GDM1 (cell line): ENCODE data around the gene DLGAP4.

Experiments used
- DNase-seq: peaks from one replicate; lab custom pipeline; 2025; lab: John Stamatoyannopoulos, UW

DLGAP4 gene

GRCh38 chr20:36447101-36447500, 141.0 kb downstream of the DLGAP4 start:
- no peak for DNase-seq

GRCh38 chr20:36449663-36450062, 143.5 kb downstream of the DLGAP4 start:
- DNase-seq, result no peak

GRCh38 chr20:36454332-36454697, 148.2 kb downstream of the DLGAP4 start:
- DNase-seq, result no peak

GRCh38 chr20:36454698-36455427, 148.7 kb downstream of the DLGAP4 start:
- no peak for DNase-seq

DNA sequence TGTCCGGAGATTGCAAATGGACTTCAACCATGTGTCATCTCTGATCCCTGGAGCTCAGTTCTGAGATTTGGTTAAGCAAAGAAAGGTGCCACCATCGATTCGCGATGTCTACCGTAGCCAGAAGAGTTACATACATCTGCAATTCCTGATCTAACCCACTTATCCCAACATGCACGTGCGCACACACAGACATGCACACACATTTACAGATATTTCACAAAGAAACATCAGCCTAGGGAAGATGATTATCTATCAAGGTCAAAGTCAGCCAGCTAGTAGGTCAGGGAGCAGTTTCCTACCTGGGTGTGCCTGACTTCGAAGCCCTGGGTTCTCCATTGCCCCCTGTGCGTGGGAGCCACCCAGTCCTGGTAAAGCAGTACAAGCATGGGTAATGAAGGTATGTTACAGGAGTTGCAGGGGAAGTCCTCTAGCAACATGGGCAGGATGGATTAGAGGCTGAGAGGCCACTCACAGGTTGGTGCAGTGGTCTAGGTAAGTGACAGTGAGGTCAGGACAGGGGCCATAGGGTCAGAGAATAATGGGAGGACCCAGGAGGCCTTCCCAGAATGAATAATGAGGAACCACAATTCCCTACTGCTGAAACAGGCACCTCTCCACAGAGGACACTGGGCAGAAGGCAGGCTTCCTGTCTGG, 150.0 kb downstream of the DLGAP4 start:
- no peak for DNase-seq

- DNase-seq, result peak; percentile 87
Observed at GRCh38 chr20:36460648-36461599, 154.8 kb downstream of the DLGAP4 start.

- DNase-seq, result no peak
Observed at GRCh38 chr20:36461600-36462439, 155.7 kb downstream of the DLGAP4 start.

DNA sequence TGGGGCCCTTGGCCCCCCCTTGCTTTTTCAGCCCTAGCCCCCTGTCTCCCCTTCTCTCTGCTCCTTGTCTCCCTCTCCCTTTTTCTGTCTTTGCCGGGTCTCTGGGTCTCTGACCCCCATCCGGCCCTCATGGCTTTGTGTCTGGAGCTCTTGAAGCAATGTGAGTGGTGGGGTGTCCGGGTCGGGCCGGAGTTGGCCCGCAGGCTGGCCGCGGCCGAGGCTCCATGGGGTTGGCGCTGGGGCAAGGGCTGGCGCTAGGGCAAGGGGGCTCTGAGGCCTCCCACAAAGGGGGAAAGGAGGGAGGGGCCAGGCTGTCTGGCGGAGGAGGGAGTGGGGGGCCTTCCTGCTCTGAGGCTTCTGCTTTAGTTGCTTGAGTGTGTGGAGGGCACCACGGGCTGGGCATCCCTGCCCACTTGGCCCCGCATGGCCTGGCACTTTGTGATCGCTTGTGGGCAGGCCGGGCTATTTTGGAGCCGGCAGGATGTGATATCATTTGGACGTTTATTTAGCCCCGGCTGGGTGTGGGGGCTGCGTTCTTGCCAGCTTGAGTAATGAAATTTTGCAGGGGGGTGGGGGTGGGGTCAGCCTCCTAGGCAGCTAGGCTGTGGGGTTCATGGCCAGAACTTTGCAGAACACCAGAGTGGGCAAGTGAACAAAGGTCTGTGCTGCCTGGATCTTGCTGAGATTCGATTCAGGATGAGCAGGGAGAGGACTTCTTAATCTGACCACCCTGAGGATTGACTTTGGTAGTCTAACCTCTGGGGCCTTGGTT, 156.5 kb downstream of the DLGAP4 start:
- DNase-seq, result peak; percentile 13

DNA sequence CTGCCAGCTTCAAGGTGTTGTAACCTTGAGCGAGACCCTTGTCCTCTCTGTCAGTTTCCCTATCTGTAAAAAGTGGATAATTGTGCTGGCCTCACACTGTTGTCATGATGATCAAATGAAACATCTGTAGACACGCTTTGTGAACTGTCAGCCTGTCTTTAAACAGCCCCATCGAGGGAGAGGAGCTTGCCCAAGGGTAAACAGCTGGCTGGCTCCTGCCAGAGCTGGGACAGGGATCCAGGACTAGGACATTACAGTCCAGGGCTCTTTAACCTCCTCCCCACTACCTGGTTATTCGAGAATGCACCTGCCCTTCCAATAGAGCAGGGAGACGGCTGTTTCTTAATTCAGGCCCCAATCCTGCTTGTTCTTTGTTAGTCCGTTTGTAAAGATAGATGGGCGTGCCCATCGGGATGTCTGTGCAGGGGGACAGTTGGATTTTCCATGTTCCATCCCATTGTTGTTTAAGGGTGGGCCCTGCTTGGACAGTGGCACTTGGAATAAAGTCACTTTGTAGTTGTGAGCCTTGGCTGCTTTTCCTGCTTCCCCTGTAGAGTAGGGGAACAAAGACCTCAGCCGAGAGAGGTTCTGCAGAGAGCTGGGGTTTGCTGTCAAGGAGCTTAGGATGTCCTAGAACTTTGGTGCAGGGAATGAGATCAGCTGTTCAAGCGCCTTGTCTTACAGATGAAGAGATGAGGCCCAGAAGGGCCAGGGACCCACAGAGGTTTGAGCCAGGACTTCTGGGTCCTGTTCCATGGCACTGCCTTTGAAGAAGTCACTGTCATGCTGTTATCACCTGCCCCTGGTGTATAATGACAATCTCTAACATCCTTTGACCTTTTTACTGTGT, 157.3 kb downstream of the DLGAP4 start:
- no peak for DNase-seq

DNA sequence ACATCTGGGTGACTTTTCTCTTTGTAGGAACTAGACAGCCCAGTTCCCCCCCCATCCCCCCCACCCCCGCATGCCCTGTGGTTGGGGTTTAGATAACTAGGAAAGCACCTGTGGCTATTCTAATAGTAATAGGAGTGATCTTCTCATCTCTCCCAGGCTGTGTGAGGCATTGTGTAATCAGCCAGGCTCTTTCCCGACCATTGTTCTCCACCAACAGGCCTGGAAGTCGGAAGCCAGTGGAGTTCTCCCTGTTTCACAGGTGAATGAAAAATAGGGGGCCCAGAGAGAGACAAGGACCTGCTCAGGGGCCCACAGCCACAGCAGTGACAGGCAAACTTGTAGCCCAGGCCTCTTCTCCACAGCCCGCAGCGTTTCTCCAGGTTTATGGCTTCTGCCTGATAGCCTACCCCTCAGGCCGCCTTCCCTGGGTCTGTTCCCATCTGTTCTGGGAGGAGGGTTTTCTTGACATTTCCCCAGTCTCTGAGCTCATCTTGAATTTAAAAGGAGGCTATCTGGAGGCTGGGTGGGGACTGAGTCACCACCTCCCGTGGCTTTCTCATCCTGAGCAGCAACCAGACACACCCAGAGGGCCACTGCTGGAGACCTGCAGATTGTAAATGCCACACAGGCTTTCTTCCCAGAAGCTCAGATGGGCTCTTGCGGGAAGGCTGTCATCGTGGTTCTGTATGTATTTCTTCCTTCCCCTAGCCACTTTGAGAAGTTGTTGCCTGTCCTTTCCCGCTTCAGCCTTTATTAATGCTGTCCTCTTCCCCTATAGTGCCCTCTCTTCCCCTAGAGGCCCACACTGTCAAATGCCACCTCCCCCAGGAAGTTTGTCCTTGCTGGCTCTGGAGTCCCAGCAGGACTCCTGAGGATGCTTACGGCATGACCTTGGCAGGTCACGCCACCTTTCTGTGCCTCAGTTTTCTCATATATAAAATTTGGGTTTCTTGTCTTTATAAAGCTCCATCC, 159.3 kb downstream of the DLGAP4 start:
- DNase-seq, result peak; percentile 12

- DNase-seq, result no peak
Observed at GRCh38 chr20:36466089-36466488, 159.9 kb downstream of the DLGAP4 start.

DNA sequence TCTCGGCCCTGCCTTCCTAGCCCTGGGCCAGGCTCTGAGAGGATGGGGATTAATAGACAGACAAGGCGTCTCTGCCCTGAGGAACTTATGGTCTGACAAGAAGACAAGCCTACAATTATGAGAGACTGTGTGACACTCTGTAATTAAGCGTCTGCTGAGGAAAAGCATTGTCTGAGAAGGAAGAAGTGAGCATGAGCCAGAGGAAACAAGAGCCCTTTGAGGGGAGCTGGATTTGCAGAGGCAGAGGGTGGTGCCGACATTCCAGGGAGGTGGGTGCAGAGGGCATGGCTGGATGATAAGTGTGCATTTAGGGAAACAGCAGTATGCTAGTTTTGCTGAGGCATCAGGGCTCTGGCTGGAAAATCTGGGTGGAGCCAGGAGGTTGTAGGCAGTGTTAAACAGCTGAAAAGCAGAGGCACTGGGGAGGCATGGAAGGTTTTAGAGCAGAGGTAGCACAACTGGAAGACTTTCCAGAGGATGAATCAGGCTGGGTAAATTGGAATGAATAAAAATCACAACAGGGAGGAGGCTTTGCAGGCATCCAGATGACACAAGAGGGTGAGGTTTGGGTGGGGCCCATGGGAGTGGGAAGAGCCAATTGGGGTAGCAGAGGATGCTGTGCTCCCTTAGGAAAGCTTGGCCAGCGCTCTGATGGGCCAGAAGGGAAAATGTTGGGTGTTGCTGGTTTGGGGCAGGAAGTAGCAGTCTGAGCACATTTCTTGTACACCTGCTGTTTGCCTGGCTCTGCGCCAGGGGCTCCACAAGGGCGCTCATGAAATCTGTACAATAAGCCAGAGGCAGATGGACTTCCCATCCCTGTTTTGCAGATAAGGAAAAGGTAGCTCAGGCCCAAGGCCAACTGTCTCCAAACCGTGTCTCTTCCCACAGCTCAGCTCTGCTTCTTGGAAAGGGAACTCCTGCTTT, 161.2 kb downstream of the DLGAP4 start:
- no peak for DNase-seq

- no peak for DNase-seq
Observed at GRCh38 chr20:36468149-36469000, 162.2 kb downstream of the DLGAP4 start.

DNA sequence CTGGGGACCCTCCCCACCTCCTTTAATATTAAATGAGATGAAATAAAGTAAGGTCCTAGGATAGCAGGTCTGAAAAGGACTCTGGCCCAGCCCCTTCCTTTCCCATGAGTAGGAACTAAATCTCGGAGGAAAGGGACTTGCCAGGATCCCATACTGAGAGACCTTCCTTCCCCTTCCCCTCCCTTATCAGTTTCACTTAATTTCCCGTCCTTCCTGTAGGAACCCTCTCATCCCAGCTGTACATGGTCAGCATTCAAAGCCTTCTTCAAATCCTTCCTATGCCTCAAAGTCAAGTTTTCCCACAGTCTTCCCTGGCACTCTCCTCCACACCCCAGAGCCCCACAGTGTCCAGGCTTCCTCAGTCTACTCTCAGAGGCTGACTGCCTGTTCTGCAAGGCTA, 163.8 kb downstream of the DLGAP4 start:
- DNase-seq, result no peak

DNA sequence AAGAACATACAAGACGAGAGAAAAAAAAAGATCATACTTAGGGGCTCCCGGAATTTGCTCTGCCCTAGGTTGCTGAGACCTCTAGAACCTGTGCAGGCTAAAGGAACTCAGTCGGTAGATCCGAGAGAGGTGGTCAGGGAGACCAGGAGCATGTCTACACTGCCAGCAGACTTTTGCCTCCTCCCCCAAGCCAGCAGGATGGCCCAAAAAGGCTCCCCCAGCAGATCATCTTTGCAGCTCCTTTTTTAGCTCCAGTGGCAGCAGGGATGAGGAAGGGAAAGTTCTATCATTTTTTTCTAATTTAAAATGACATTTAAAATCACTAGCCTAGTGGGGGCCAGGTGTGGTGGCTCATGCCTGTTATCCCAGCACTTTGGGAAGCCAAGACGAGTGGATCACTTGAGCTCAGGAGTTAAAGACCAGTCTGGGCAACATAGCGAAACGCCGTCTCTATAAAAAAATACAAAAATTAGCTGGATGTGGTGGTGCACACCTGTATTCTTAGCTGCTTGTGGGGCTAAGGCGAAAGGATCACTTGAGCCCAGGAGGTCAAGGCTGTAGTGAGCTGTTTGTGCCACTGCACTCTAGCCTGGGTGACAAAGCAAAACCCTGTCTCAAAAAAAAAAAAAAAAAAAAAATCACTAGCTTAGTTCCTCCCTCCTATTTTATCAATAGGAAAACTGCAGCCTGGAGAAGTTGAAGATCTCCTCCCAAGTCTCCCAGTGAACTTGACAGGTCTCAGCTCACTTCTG, 165.9 kb downstream of the DLGAP4 start:
- no peak for DNase-seq

DNA sequence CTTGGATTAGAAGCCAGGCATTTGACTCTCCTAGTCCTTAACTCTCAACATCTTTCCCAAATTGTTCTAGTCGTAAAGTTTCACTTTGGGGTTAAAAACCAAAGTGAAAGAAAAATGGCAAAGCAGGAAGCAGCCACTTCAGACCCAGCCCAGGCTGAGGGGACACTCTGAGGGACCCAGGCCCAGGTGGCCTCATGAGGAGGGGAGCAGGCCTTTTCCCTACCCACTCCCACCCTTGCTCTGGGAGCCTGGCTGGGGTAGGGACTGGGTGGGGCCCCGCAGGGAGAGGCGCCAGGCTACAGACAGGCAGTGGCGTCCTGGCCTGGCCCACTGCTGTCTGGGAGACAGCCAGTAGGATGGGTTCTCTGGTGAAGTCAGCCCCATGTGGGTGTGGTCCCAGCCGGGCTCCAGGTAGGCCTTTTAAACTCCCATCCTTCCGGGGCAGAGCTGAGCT, 166.5 kb downstream of the DLGAP4 start:
- DNase-seq, result no peak
